Measurements from ENCODE around the gene LUZP2. TPM values are rescaled to one million over a fixed set of nuclear protein-coding genes. Genes with fewer than 3 reads are reported as not detected.

LUZP2 gene
- total RNA-seq (not detected), total RNA-seq (0 to 0.07 (median 0) reads per million in 172 experiments)
- polyA plus RNA-seq (2013, experiment 1 of 2) = not detected
- polyA plus RNA-seq (2013, experiment 2 of 2) = 0.03 TPM

DNA sequence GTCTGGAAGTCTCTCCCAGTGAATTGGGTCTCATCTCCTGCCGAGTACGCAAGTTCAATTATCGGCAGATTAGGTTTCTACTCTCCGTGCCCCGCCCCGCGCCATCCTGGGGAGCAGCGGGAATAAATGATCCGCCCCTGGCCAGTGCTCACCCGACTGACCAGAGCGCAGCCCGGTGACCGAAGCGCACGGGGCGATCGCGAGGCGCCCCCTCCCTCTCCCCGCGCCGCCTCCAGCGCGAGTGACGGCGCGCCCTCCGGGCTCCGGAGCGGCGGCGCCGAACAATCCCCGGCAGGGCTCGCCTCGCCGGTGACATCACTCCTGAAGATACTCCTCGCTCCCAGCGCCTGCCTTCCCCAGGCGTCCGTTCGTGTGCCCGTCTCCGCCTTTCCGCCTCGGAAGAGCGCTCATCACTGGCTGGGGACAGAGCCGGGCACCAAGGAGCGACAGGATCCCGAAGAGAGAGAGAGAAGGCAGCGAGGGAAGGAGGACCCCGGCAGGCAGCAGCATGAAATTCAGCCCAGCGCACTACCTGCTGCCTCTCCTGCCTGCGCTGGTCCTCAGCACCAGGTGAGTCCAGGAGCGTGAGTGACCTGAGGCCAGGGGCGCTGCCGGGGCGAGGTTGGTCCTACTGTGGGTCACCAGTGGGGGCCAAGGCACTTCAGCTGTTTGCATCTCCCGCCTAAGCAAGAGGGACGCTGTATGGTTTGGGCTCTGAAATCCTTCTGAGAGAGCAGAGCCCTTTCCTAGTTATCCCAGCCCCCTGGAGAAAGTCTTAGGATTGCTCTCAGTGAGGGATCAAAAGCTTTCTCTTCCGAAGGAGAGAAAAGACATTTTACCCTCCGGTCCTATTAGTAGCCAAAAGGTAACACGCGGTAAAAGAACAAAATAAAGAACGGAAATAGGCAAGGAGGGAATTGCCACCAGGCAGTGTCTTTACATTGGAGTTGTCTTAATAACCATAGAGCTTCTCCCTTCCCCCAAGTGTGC is at the start of gene LUZP2:
LUZP2 (plus strand) TSS at position 318 of the 990 bp plus-strand sequence.
- Histone ChIP-seq H3K4me3 (ENCODE audit: low read length) (no peak within 1 kb of the TSS), H3K9me3 (ENCODE audit: control insufficient read depth in 1 of 2, insufficient read depth in 1 of 2, low read length in 2 of 2) (peaks cover 0 to 9% of the 10 kb centered on the region in 2 experiments), H3K27me3 (ENCODE audit: control insufficient read depth in 1 of 2, insufficient read depth in 2 of 2, low read length in 2 of 2) (peaks cover 0 to 3% of the 10 kb centered on the region in 2 experiments), H3K36me3 (ENCODE audit: insufficient read depth, low read length) (no peaks in the 10 kb centered on the region), H3K4me1 (ENCODE audit: insufficient read depth, low read length) (no peaks in the 10 kb centered on the region), H3K27ac (ENCODE audit: low read depth in 1 of 2, low read length in 2 of 2) (no peak within 1 kb of the TSS)
- TF ChIP-seq, protein P1, sequence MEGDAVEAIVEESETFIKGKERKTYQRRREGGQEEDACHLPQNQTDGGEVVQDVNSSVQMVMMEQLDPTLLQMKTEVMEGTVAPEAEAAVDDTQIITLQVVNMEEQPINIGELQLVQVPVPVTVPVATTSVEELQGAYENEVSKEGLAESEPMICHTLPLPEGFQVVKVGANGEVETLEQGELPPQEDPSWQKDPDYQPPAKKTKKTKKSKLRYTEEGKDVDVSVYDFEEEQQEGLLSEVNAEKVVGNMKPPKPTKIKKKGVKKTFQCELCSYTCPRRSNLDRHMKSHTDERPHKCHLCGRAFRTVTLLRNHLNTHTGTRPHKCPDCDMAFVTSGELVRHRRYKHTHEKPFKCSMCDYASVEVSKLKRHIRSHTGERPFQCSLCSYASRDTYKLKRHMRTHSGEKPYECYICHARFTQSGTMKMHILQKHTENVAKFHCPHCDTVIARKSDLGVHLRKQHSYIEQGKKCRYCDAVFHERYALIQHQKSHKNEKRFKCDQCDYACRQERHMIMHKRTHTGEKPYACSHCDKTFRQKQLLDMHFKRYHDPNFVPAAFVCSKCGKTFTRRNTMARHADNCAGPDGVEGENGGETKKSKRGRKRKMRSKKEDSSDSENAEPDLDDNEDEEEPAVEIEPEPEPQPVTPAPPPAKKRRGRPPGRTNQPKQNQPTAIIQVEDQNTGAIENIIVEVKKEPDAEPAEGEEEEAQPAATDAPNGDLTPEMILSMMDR (IDR thresholded peaks at IDR 0.05) = no peak
- no peaks in the 10 kb centered on the region for H3K36me3 Mint-ChIP-seq (ENCODE audit: low read depth)
- DNase-seq (no peak), ATAC-seq (ENCODE audit: poor library complexity) (no peak)
- H3K9me3 Mint-ChIP-seq = peaks cover 8% of the 10 kb centered on the region
- intact Hi-C loops (cut with DNase I, micrococcal nuclease) = no loop called here
- peaks cover 20% of the 10 kb centered on the region for H3K27me3 Mint-ChIP-seq
- H3K4me3 Mint-ChIP-seq = no peak within 1 kb of the TSS
- ChIA-PET CTCF (no interaction called here), POLR2A (no interaction called here)
- H3K27ac Mint-ChIP-seq = no peak within 1 kb of the TSS
- H3K4me1 Mint-ChIP-seq (ENCODE audit: low read depth) = no peaks in the 10 kb centered on the region

DNA sequence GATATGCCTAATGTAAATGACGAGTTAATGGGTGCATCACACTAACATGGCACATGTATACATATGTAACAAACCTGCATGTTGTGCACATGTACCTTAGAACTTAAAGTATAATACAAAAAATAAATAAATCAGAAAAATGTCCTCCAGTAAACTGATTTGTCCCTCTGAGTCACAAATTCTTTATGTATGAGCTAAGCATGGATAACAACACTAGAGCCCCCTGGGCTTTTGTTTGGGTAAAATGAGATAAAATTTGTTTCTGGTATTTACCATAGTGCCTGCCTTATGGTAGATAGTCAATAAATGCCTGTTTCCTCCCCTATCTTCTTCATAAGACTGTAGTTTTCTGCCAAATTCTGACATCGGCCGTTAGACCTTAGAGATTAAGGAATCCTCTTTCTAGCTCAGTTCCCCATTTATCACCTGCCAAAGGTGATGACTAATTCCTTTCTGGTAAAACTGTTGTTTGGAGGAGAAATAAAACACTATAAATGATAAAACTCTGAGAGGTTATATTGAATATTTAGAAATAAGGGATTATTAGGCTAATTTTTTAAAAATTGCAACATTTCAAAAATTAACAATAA is 43.6 kb upstream of the LUZP2 start:
- H3K9me3 Mint-ChIP-seq = peaks cover 13% of the 10 kb centered on the region
- no peak overlapping the region for H3K4me3 Mint-ChIP-seq
- ATAC-seq (ENCODE audit: poor library complexity) (no peak), DNase-seq (no peak)
- no peaks in the 10 kb centered on the region for H3K27me3 ChIP-seq (ENCODE audit: control insufficient read depth in 1 of 2, insufficient read depth in 2 of 2, low read length in 2 of 2)
- H3K9me3 ChIP-seq (ENCODE audit: control insufficient read depth in 1 of 2, insufficient read depth in 1 of 2, low read length in 2 of 2) = peaks cover 0 to 4% of the 10 kb centered on the region in 2 experiments
- no peak overlapping the region for H3K27ac Mint-ChIP-seq
- H3K4me1 Mint-ChIP-seq (ENCODE audit: low read depth) = no peaks in the 10 kb centered on the region
- intact Hi-C loops (cut with DNase I, micrococcal nuclease) = no loop called here
- no peaks in the 10 kb centered on the region for H3K27me3 Mint-ChIP-seq
- TF ChIP-seq, protein P1 (IDR thresholded peaks at IDR 0.05) = no peak
- H3K36me3 Mint-ChIP-seq (ENCODE audit: low read depth) = no peaks in the 10 kb centered on the region
- H3K4me3 ChIP-seq (ENCODE audit: low read length) = no peak overlapping the region
- CTCF ChIA-PET = no interaction called here
- POLR2A ChIA-PET = no interaction called here
- H3K36me3 ChIP-seq (ENCODE audit: insufficient read depth, low read length) = no peaks in the 10 kb centered on the region
- H3K27ac ChIP-seq (ENCODE audit: low read depth in 1 of 2, low read length in 2 of 2) = no peak overlapping the region
- H3K4me1 ChIP-seq (ENCODE audit: insufficient read depth, low read length) = no peaks in the 10 kb centered on the region

DNA sequence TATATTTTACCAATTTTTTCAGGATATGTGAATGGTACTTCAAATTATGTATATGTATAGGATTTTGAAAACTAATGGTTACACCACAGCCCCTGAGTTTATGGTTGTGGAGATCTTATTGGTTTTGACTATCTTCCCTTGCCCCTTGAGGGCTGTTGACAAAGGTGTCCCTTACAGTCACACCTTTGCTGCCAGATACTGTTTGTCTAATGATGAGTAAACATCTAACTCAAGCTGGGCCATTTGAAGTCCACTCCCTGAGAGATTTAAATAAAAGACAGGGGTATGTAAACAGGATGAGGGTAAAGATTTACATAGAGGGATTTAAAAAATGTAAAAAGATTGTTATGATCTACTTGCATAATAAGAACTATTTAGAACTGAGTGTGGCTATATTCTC is 38.9 kb upstream of the LUZP2 start:
- Histone ChIP-seq H3K36me3 (ENCODE audit: insufficient read depth, low read length) (no peaks in the 10 kb centered on the region), H3K4me1 (ENCODE audit: insufficient read depth, low read length) (no peaks in the 10 kb centered on the region), H3K9me3 (ENCODE audit: control insufficient read depth in 1 of 2, insufficient read depth in 1 of 2, low read length in 2 of 2) (peaks cover 0 to 4% of the 10 kb centered on the region in 2 experiments), H3K4me3 (ENCODE audit: low read length) (no peak overlapping the region), H3K27ac (ENCODE audit: low read depth in 1 of 2, low read length in 2 of 2) (no peak overlapping the region), H3K27me3 (ENCODE audit: control insufficient read depth in 1 of 2, insufficient read depth in 2 of 2, low read length in 2 of 2) (no peaks in the 10 kb centered on the region)
- Mint-ChIP-seq H3K4me3 (no peak overlapping the region), H3K27me3 (no peaks in the 10 kb centered on the region), H3K36me3 (ENCODE audit: low read depth) (no peaks in the 10 kb centered on the region), H3K9me3 (peaks cover 12% of the 10 kb centered on the region), H3K27ac (no peak overlapping the region), H3K4me1 (ENCODE audit: low read depth) (no peaks in the 10 kb centered on the region)
- CTCF ChIA-PET = interaction anchor here (0.6 kb wide), 1 partner anchor 44 kb away, joined by 3 read pairs; no protein-coding TSS in a partner anchor
- POLR2A ChIA-PET = no interaction called here
- TF ChIP-seq, protein P1 (IDR thresholded peaks at IDR 0.05) = no peak
- ATAC-seq (ENCODE audit: poor library complexity) (no peak), DNase-seq (no peak)
- intact Hi-C loops (cut with DNase I, micrococcal nuclease) = no loop called here
